ENCODE measurements around the gene ADAR. TPM values are rescaled to one million over a fixed set of nuclear protein-coding genes. Genes with fewer than 3 reads are reported as not detected.

ADAR gene
- total and polyA plus RNA-seq, 8 donors, result 136 to 197 (median 151) TPM

DNA sequence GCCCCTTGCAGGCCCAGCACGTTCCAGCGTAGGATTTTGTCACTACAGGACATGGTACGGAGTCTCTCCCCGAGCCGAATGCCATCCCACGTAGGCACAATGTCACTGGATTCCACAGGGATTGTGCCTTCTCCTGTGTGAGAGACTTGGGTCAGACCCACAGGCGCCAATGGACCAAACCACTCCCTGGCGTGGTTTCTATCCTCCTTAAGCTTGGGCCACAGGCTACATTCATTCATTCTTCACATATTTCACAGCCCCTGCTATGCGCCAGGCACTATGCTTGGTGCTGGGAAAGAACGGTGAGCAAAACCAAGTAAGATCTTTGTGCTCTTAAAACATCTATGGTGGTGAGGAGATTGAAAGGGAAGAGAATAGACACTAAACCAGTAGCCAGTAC, 21.8 kb downstream of the ADAR start:
- H3K4me1 ChIP-seq, result no peaks in the 10 kb centered on the region
- intact Hi-C loops (cut with DNase I), result no loop called here
- TF ChIP-seq, protein P1, sequence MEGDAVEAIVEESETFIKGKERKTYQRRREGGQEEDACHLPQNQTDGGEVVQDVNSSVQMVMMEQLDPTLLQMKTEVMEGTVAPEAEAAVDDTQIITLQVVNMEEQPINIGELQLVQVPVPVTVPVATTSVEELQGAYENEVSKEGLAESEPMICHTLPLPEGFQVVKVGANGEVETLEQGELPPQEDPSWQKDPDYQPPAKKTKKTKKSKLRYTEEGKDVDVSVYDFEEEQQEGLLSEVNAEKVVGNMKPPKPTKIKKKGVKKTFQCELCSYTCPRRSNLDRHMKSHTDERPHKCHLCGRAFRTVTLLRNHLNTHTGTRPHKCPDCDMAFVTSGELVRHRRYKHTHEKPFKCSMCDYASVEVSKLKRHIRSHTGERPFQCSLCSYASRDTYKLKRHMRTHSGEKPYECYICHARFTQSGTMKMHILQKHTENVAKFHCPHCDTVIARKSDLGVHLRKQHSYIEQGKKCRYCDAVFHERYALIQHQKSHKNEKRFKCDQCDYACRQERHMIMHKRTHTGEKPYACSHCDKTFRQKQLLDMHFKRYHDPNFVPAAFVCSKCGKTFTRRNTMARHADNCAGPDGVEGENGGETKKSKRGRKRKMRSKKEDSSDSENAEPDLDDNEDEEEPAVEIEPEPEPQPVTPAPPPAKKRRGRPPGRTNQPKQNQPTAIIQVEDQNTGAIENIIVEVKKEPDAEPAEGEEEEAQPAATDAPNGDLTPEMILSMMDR (IDR thresholded peaks at IDR 0.05), result no peak
- no peak overlapping the region for H3K4me3 ChIP-seq
- no peak for ATAC-seq
- H3K27ac ChIP-seq, result no peak overlapping the region
- H3K27me3 ChIP-seq, result no peaks in the 10 kb centered on the region
- no peak for DNase-seq
- H3K36me3 ChIP-seq, result peaks cover 6 to 100% of the 10 kb centered on the region in 2 donors
- no peaks in the 10 kb centered on the region for H3K9me3 ChIP-seq

DNA sequence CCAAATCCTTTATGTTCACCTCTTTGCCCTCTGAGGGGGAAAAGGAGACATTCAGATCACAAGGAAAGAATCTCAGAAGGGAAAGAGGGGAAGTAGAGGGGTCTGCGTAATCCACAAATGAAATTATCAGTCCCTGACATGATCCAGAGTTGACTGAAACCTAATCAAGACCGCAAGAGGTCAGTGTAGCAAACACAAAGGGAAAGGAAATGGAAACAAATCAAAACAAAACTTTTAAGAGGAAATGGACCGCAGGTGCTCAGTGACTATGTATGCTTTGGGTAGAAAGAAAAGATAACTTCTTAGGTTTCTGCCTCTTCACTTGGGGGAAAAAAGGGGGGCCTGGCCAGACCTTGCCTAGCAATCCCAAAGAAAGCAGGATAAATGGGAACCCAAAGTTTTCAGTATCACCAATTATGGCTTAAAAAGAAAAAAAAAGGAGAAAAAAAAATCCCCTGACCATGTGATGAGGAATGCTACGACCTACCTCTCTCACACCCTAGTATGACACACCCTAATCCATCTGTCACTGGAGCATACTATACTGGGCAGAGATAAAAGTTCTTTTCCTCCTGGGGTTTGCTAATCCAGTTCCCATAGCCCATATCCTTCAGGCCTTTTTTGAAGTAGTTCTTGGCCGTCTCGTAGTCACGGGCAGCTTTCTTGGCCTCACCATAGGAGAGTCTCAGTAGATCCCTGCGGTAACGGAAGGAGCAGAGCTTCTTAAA, 23.6 kb downstream of the ADAR start:
- TF ChIP-seq, protein P1 (IDR thresholded peaks at IDR 0.05), result no peak
- DNase-seq, result no peak
- intact Hi-C loops (cut with DNase I), result no loop called here
- ATAC-seq, result no peak
- no peaks in the 10 kb centered on the region for H3K9me3 ChIP-seq
- no peak overlapping the region for H3K27ac ChIP-seq
- no peaks in the 10 kb centered on the region for H3K4me1 ChIP-seq
- peaks cover 6 to 100% of the 10 kb centered on the region in 2 donors for H3K36me3 ChIP-seq
- no peaks in the 10 kb centered on the region for H3K27me3 ChIP-seq
- H3K4me3 ChIP-seq, result no peak overlapping the region

DNA sequence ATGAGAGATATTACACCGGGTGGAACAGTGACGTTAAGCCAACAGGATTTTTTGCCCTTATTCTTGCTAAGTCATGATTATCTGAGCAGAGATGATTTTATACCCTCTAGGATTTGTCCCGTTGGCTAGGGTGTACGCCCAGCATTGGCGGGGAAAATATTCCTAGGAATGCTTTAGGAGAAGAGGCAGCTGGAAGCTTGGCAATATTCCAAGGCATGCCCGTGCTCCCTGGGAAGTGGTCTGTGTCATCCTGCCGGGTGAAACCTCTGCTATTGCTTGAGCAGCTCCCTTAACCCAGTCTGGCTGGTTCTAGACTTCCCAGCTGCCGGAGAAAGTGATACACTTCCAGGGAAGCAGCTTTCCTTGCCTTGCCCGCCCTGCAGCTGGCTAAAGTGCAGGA, 24.2 kb downstream of the ADAR start:
- Histone ChIP-seq H3K4me3 (no peak overlapping the region), H3K9me3 (no peaks in the 10 kb centered on the region), H3K4me1 (no peaks in the 10 kb centered on the region), H3K27me3 (no peaks in the 10 kb centered on the region), H3K36me3 (peaks cover 6 to 100% of the 10 kb centered on the region in 2 donors), H3K27ac (no peak overlapping the region)
- ATAC-seq (no peak), DNase-seq (peak in 2 of 4 donors; percentile 17 to 46)
- intact Hi-C loops (cut with DNase I), result no loop called here
- TF ChIP-seq, protein P1 (IDR thresholded peaks at IDR 0.05), result no peak

DNA sequence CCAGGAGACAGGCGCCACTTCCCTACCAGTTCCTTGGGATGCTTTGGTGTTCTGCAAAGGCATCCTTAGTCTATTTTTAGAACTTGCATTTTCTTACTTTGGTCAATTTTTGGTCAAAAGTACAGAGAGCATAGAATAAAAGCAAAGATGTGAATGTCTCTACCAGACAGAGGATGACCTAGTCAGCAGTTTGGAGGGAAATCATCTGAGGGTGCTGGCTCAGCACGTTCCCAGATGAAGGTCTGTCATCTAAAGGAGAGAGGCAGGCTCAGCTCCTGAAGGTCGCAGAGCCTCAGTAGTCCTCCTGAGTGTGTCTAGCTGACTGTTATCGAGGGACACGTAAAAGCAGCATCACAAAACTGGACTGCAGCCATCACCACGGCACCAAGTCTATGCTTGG, 25.1 kb downstream of the ADAR start:
- DNase-seq (no peak), ATAC-seq (no peak)
- no peaks in the 10 kb centered on the region for H3K9me3 ChIP-seq
- peaks cover 6 to 100% of the 10 kb centered on the region in 2 donors for H3K36me3 ChIP-seq
- intact Hi-C loops (cut with DNase I), result no loop called here
- no peak overlapping the region for H3K4me3 ChIP-seq
- peaks cover 0 to 3% of the 10 kb centered on the region in 2 donors for H3K4me1 ChIP-seq
- H3K27me3 ChIP-seq, result no peaks in the 10 kb centered on the region
- H3K27ac ChIP-seq, result no peak overlapping the region
- TF ChIP-seq, protein P1 (IDR thresholded peaks at IDR 0.05), result no peak

DNA sequence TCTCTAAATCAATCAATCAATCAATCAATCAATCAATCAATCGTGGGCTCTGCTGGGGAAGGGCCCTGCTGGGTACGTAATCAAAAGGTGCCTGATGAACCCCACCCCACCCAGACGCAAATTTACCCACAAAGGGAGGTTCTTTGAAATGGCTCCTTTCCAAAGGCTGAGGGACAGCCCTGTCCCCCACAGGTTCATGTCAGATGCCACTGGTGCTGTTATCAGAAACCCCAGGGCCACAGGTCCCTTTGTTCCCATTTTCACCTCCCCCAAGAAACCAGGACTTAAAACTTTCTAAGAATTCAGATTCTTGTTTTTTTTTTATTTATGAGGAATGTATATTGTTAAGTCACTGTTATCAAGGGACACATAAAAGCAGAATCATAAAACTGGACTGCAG, 26.2 kb downstream of the ADAR start:
- no peak for ATAC-seq
- Histone ChIP-seq H3K36me3 (peaks cover 6 to 91% of the 10 kb centered on the region in 2 donors), H3K27me3 (no peaks in the 10 kb centered on the region), H3K4me1 (peaks cover 0 to 3% of the 10 kb centered on the region in 2 donors), H3K4me3 (no peak overlapping the region), H3K9me3 (no peaks in the 10 kb centered on the region), H3K27ac (no peak overlapping the region)
- TF ChIP-seq, protein P1 (IDR thresholded peaks at IDR 0.05), result no peak
- intact Hi-C loops (cut with DNase I), result no loop called here
- no peak for DNase-seq

All from left lung (tissue), 10 donors.